NCI-H345 treated with DMSO at 0.1 percent for 48 hours (cell line): ENCODE results near the gene MPV17.
"Not testable (repeated sequence)": the region's sequence is repeated elsewhere in the genome, so short reads cannot be mapped to it uniquely, and the experiment has no call there.

Source experiments
- DNase-seq: peaks from one replicate; lab custom pipeline; 2025; ENCODE audit not compliant: unreplicated experiment; lab: John Stamatoyannopoulos, UW

MPV17 gene

GRCh38 chr2:27322766-27323595 is at the start of gene MPV17:
Gene MPV17, minus strand, starts transcription at chr2:27323097. Its CDS starts 580 bp downstream, at chr2:27322517.
- peak; percentile 90 for DNase-seq

- DNase-seq: no peak
Measured at GRCh38 chr2:27370816-27371620, 48.1 kb upstream of the MPV17 start.

GRCh38 chr2:27370026-27370815 is 47.3 kb upstream of the MPV17 start, which contains the start of the genes EIF2B4 and SNX17:
Gene EIF2B4, minus strand, starts transcription at chr2:27370338. Its CDS starts 24 bp downstream, at chr2:27370314.
Gene SNX17, plus strand, starts transcription at chr2:27370616. Its CDS starts 128 bp downstream, at chr2:27370744.
- peak; percentile 99 for DNase-seq

GRCh38 chr2:27369471-27370025 is 46.7 kb upstream of the MPV17 start:
- DNase-seq: no peak

GRCh38 chr2:27363933-27364332 is 41.0 kb upstream of the MPV17 start:
- no peak for DNase-seq

- no peak for DNase-seq
Measured at GRCh38 chr2:27362678-27363420, 40.0 kb upstream of the MPV17 start.

- DNase-seq: peak; percentile 93
Measured at GRCh38 chr2:27356382-27357181, 33.7 kb upstream of the MPV17 start, which contains the start of gene GTF3C2. Gene GTF3C2, minus strand, starts transcription at chr2:27356764. Its CDS starts 13,210 bp downstream, at chr2:27343554.

GRCh38 chr2:27356056-27356381 is 33.1 kb upstream of the MPV17 start:
- no peak for DNase-seq

GRCh38 chr2:27354597-27354927 is 31.7 kb upstream of the MPV17 start:
- DNase-seq: no peak

GRCh38 chr2:27353762-27354596 is 31.1 kb upstream of the MPV17 start:
- DNase-seq: no peak

GRCh38 chr2:27353386-27353761 is 30.5 kb upstream of the MPV17 start:
- DNase-seq: not testable (repeated sequence)

- DNase-seq: no peak
Measured at GRCh38 chr2:27351802-27352598, 29.1 kb upstream of the MPV17 start.

GRCh38 chr2:27350106-27350693 is 27.3 kb upstream of the MPV17 start:
- DNase-seq: no peak

GRCh38 chr2:27347641-27348040 is 24.7 kb upstream of the MPV17 start:
- DNase-seq: no peak

GRCh38 chr2:27336173-27336572 is 13.3 kb upstream of the MPV17 start:
- no peak for DNase-seq

- DNase-seq: no peak
Measured at GRCh38 chr2:27335311-27335710, 12.4 kb upstream of the MPV17 start.

- DNase-seq: no peak
Measured at GRCh38 chr2:27324720-27325119, 1.8 kb upstream of the MPV17 start.
